ENCODE measurements around the gene DNTTIP2. TPM values are rescaled to one million over a fixed set of nuclear protein-coding genes. Genes with fewer than 3 reads are reported as not detected.

Gene DNTTIP2
- total and polyA plus RNA-seq, 9 of the 15 experiments (the other 6 are each of a cell fraction or from before 2014, with no cell fraction given): 50.4 to 138 (median 97.0) TPM

GRCh38 chr1:93845538-93846205 lies 33.3 kb downstream of the DNTTIP2 start (continued):
- TF ChIP-seq ZNF311 (CRISPR knock-in tag; IDR thresholded peaks at IDR 0.05) (0 out of 2 replicates have a peak, but pooled peaks have one; percentile 32), SRF (CRISPR knock-in tag; IDR thresholded peaks at IDR 0.05) (no peak), NR1H2 (CRISPR knock-in tag; IDR thresholded peaks at IDR 0.05) (no peak), ATF7 (IDR thresholded peaks at IDR 0.05) (no peak), HCFC1 (IDR thresholded peaks at IDR 0.05; ENCODE audit: low read depth, low read length) (no peak), DPF2 (IDR thresholded peaks at IDR 0.05) (no peak), SAP30 (IDR thresholded peaks at IDR 0.05; ENCODE audit: borderline replicate concordance, insufficient read depth, low read depth, low read length, poor library complexity, severe bottlenecking) (peak; percentile 22), FOS (IDR thresholded peaks at IDR 0.05; ENCODE audit: extremely low read depth, insufficient read length) (no peak), RBM22 (IDR thresholded peaks at IDR 0.05; ENCODE audit: low read depth, low read length, poor library complexity, severe bottlenecking) (no peak), RBFOX2 (IDR thresholded peaks at IDR 0.05; ENCODE audit: low read depth, low read length) (no peak), C11orf30 (IDR thresholded peaks at IDR 0.05; ENCODE audit: low read depth) (no peak), XRCC3 (IDR thresholded peaks at IDR 0.05) (no peak), PYGO2 (tag; IDR thresholded peaks at IDR 0.05) (no peak), ZFP91 (CRISPR knock-in tag; IDR thresholded peaks at IDR 0.05) (no peak)
- TF ChIP-seq, protein P1, sequence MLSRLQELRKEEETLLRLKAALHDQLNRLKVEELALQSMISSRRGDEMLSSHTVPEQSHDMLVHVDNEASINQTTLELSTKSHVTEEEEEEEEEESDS (CRISPR knock-in tag; IDR thresholded peaks at IDR 0.05): no peak
- TF ChIP-seq, protein P2, sequence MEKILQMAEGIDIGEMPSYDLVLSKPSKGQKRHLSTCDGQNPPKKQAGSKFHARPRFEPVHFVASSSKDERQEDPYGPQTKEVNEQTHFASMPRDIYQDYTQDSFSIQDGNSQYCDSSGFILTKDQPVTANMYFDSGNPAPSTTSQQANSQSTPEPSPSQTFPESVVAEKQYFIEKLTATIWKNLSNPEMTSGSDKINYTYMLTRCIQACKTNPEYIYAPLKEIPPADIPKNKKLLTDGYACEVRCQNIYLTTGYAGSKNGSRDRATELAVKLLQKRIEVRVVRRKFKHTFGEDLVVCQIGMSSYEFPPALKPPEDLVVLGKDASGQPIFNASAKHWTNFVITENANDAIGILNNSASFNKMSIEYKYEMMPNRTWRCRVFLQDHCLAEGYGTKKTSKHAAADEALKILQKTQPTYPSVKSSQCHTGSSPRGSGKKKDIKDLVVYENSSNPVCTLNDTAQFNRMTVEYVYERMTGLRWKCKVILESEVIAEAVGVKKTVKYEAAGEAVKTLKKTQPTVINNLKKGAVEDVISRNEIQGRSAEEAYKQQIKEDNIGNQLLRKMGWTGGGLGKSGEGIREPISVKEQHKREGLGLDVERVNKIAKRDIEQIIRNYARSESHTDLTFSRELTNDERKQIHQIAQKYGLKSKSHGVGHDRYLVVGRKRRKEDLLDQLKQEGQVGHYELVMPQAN (IDR thresholded peaks at IDR 0.05; ENCODE audit: borderline replicate concordance): no peak
- TF ChIP-seq, protein P3, sequence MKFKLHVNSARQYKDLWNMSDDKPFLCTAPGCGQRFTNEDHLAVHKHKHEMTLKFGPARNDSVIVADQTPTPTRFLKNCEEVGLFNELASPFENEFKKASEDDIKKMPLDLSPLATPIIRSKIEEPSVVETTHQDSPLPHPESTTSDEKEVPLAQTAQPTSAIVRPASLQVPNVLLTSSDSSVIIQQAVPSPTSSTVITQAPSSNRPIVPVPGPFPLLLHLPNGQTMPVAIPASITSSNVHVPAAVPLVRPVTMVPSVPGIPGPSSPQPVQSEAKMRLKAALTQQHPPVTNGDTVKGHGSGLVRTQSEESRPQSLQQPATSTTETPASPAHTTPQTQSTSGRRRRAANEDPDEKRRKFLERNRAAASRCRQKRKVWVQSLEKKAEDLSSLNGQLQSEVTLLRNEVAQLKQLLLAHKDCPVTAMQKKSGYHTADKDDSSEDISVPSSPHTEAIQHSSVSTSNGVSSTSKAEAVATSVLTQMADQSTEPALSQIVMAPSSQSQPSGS (CRISPR knock-in tag; IDR thresholded peaks at IDR 0.05): no peak
- TF ChIP-seq, protein P4, sequence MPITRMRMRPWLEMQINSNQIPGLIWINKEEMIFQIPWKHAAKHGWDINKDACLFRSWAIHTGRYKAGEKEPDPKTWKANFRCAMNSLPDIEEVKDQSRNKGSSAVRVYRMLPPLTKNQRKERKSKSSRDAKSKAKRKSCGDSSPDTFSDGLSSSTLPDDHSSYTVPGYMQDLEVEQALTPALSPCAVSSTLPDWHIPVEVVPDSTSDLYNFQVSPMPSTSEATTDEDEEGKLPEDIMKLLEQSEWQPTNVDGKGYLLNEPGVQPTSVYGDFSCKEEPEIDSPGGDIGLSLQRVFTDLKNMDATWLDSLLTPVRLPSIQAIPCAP (CRISPR knock-in tag; IDR thresholded peaks at IDR 0.05; ENCODE audit: borderline replicate concordance): no peak

Measured in K562 (cell line).